Activated naive CD4-positive, alpha-beta T cell treated with anti-CD3 and anti-CD28 coated beads for 36 hours (primary cell): ENCODE data around the gene ADIG. TPM values are rescaled to one million over a fixed set of nuclear protein-coding genes. Genes with fewer than 3 reads are reported as not detected.

Experiments
- CTCF ChIA-PET: fragments of 350-600 bp; sonication (Branson Sonifier 250); formaldehyde crosslinking; loops from one replicate; lab custom pipeline; 2021; ENCODE audit warnings: antibody characterized with exemption; lab: Charles Lee
- DNase-seq: peaks from one replicate; pipeline ENCODE4 v3.0.0-alpha.2; 2020
- H3K27ac Mint-ChIP-seq: one replicate; pipeline ENCODE4 v1.8.0; 2021; ENCODE audit warnings: mild to moderate bottlenecking, mixed read lengths
- H3K27me3 Mint-ChIP-seq: one replicate; pipeline ENCODE4 v1.8.0; 2021; ENCODE audit warnings: low read depth, mixed read lengths
- H3K36me3 Mint-ChIP-seq: one replicate; pipeline ENCODE4 v1.8.0; 2021; ENCODE audit warnings: low read depth, mixed read lengths
- H3K4me1 Mint-ChIP-seq: one replicate; pipeline ENCODE4 v1.8.0; 2021; ENCODE audit warnings: low read depth, mixed read lengths
- H3K4me3 Mint-ChIP-seq: one replicate; pipeline ENCODE4 v1.8.0; 2021; ENCODE audit warnings: mild to moderate bottlenecking, moderate library complexity, mixed read lengths
- H3K9me3 Mint-ChIP-seq: one replicate; pipeline ENCODE4 v1.8.0; 2021; ENCODE audit warnings: mixed read lengths
- intact Hi-C: fragments of 100-400 bp; cut with micrococcal nuclease; formaldehyde crosslinking; loops from one replicate; pipeline ENCODE4 v1.15.1; 2023
- total RNA-seq, 2 experiments: library from RNA; stranded (reverse); gene quantifications; one replicate each; pipeline ENCODE4 v1.2.3, GENCODE V29; 2021

Gene ADIG
- total RNA-seq, 2 experiments from 2014 or later, result not detected

DNA sequence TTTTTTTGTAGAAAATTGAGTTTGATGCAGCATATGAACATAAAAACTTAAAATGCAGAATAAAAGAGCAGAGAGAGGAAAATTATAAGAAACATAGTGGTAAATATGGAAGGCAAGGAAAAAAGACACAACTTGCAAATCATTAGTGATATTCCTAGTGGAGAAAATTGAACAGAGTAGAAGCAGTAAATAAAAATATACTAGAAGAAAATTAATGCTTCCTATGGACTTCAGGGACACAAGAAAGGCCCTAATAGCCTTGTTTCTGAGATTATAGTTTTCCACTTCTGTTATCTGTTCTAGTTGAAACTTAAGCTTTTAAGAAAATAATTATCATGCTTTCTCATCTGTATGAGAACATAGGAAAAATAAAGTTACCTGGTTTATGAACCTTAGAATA is 25.6 kb upstream of the ADIG start:
- H3K36me3 Mint-ChIP-seq, result peaks cover 23% of the 10 kb centered on the region

DNA sequence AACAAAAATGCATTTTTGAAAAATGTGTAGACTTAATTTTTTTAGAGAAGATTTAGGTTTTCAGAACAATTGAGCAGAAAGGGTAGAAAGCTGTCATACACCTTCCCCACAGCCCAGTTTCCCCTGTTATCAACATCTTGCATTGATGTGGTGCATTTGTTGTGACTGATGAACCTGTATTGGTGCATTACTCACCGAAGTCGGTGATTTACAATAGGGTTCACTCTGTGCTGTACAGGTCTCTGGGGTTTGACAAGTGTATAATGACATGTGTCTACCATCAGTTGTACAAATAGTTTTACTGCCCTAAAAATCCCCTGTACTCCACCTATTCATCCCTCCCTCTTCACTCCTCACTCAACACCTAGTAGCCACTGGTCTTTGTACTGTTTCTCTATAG is 23.8 kb upstream of the ADIG start:
- intact Hi-C loops, result no loop called here
- CTCF ChIA-PET, result no interaction called here
- DNase-seq, result no peak
- Mint-ChIP-seq H3K27me3 (no peaks in the 10 kb centered on the region), H3K9me3 (no peaks in the 10 kb centered on the region), H3K4me1 (no peaks in the 10 kb centered on the region), H3K4me3 (no peak overlapping the region), H3K27ac (peak overlapping the region; percentile 34), H3K36me3 (peaks cover 22% of the 10 kb centered on the region)

More for the DNA sequence above, 25.6 kb upstream of the ADIG start:
- no peak for DNase-seq
- no peak overlapping the region for H3K27ac Mint-ChIP-seq
- no peak overlapping the region for H3K4me3 Mint-ChIP-seq
- H3K27me3 Mint-ChIP-seq, result no peaks in the 10 kb centered on the region
- no peaks in the 10 kb centered on the region for H3K9me3 Mint-ChIP-seq
- CTCF ChIA-PET, result no interaction called here
- H3K4me1 Mint-ChIP-seq, result no peaks in the 10 kb centered on the region
- intact Hi-C loops, result no loop called here

DNA sequence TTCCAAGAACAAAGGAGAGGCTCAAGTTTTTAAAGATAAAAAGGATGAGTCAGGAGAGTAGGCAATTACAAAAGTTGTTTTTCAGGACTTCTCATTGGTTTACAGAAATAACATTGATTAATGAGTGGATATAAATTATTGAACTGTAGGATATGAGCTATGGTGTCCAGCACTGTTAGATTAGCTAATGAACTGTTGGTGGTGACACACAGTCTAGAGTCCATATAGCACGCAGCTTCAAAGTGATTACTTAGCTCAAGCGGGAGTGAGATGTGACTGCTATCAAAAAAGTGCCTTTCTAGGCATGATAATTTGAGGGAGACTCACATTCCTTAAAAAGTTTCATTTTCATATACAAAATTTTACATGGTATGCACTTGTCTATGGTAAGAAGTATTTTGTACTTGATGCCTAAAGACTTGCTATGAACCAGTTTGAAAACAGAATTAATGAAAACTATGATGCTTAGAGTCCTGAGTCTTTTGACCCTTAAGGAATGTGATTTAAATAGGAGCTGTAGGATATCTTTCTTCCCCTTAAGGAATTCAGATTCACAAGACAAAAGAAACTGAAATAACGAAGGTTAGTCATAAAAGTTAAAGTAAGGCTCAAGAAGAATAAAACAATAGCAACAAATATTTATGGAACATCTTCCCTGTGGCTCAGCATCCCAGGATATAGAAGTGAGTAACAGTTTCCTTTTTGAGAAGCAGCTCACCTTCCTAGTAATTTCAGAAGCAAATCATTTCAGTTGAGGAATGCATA is 22.2 kb upstream of the ADIG start:
- Mint-ChIP-seq H3K36me3 (peaks cover 18% of the 10 kb centered on the region), H3K4me1 (no peaks in the 10 kb centered on the region), H3K4me3 (no peak overlapping the region), H3K27ac (no peak overlapping the region), H3K27me3 (no peaks in the 10 kb centered on the region), H3K9me3 (no peaks in the 10 kb centered on the region)
- intact Hi-C loops, result no loop called here
- no peak for DNase-seq
- CTCF ChIA-PET, result interaction anchor here (0.6 to 0.7 kb wide), 2 partner anchors 111 to 160 kb away, joined by 3 to 4 read pairs; no protein-coding TSS in a partner anchor

DNA sequence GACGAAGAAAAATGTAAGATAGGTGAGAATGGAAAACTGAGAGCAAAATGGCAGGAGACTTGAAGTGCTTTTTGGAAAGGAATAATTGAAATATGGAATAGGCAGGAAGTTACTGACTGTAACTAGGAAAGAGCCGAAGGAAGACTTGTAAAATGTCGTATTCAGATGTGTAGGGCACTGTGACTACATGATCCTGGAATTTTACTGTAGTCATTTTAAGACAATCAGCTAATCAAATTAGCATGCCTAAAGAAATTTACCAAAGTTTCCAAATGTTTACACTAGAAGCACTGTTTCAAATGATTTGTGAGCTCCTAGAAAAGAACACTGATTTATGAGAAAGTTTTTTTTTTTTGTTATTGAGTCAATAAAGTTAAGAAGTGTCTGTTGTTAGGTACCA is 21.2 kb upstream of the ADIG start:
- peaks cover 12% of the 10 kb centered on the region for H3K36me3 Mint-ChIP-seq

DNA sequence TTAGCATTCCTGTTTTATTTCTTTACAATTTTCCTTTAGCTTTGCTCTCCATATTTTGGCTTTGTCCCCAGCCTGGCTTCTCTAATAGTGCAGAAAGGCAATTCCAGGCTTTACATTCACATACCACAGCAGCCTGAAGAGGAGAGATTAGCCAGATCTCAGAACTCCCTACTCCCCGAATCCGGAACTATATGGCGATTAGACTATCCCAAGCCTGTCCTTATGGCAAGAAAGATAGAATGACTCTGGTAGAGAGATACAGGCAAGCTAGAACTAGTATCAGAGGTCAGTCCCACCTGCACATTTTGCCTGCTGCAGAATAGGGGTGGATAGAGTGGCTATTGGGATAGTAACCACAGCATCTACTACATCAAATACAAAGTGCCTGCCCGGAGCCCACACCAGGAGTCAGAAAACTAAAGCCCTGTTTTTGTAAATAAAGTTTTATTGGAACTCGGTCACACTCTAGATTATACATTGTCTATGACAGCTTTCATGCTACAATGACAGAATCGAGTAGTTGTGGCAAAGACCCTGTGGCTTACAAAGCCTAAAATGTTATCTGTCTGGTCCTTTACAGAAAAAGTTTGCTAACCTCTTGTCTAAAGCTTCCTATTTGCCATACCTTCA is 17.1 kb upstream of the ADIG start:
- Mint-ChIP-seq H3K9me3 (no peaks in the 10 kb centered on the region), H3K27ac (no peak overlapping the region), H3K4me1 (no peaks in the 10 kb centered on the region), H3K36me3 (peaks cover 11% of the 10 kb centered on the region), H3K27me3 (no peaks in the 10 kb centered on the region), H3K4me3 (no peak overlapping the region)
- CTCF ChIA-PET, result interaction anchor here (0.6 to 0.7 kb wide), 2 partner anchors 18 to 25 kb away, joined by 3 read pairs; no protein-coding TSS in a partner anchor
- DNase-seq, result no peak
- intact Hi-C loops, result no loop called here

More for the DNA sequence above, 21.2 kb upstream of the ADIG start:
- Mint-ChIP-seq H3K4me3 (no peak overlapping the region), H3K4me1 (no peaks in the 10 kb centered on the region), H3K9me3 (no peaks in the 10 kb centered on the region), H3K27ac (no peak overlapping the region), H3K27me3 (no peaks in the 10 kb centered on the region)
- intact Hi-C loops, result no loop called here
- DNase-seq, result no peak
- CTCF ChIA-PET, result no interaction called here

DNA sequence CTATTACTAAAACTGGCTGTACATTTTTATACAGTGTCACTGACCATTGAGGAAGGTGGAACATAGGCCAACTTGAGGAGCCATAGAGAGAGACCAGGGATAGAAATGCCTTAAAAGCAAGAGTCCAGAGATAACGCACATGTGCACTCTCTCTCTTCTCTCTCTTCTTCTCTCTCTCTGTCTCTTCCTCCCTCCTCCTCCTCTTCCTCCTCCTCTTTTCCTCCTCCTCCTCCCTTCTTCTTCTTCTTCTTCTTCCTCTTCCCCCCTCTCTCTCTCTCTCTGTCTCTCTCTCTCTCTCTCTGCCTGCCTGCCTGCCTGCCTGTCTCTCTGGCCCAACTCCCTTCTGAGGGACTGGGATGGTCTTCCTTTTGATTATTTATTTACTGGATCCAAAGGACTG is 16.3 kb upstream of the ADIG start:
- no peaks in the 10 kb centered on the region for H3K9me3 Mint-ChIP-seq
- CTCF ChIA-PET, result no interaction called here
- intact Hi-C loops, result no loop called here
- DNase-seq, result no peak
- H3K27me3 Mint-ChIP-seq, result no peaks in the 10 kb centered on the region
- no peak overlapping the region for H3K4me3 Mint-ChIP-seq
- H3K36me3 Mint-ChIP-seq, result peaks cover 9% of the 10 kb centered on the region
- H3K27ac Mint-ChIP-seq, result no peak overlapping the region
- H3K4me1 Mint-ChIP-seq, result no peaks in the 10 kb centered on the region

DNA sequence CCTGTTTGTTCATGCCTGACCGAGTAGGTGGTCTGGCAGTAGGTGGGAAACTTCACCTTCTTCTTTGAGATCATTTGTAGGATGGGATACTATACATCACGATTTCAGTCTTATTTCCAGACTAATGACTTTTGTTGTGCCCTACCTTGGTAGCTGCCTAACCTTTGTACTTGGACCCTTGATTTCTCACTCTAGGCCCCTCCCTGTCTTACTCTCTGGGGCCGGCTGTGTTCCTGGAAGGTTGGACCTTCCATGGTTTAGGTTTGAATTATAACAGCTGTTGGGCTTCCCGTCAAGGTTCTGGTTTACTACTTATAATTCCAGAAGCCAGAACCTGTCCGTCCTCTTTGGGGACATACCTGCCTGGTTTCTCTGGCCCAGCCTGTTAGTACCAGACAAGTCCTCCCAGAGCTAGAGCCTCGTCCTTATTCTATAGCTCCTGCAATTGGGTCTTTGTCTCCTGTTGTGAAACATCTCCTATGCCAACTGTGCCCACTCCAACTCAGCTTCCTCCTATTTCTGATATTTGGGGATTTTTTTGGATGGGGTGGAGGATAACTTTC is 14.9 kb upstream of the ADIG start:
- no peaks in the 10 kb centered on the region for H3K27me3 Mint-ChIP-seq
- CTCF ChIA-PET, result no interaction called here
- intact Hi-C loops, result no loop called here
- peaks cover 9% of the 10 kb centered on the region for H3K36me3 Mint-ChIP-seq
- H3K4me3 Mint-ChIP-seq, result no peak overlapping the region
- DNase-seq, result no peak
- H3K27ac Mint-ChIP-seq, result no peak overlapping the region
- H3K4me1 Mint-ChIP-seq, result no peaks in the 10 kb centered on the region
- no peaks in the 10 kb centered on the region for H3K9me3 Mint-ChIP-seq

DNA sequence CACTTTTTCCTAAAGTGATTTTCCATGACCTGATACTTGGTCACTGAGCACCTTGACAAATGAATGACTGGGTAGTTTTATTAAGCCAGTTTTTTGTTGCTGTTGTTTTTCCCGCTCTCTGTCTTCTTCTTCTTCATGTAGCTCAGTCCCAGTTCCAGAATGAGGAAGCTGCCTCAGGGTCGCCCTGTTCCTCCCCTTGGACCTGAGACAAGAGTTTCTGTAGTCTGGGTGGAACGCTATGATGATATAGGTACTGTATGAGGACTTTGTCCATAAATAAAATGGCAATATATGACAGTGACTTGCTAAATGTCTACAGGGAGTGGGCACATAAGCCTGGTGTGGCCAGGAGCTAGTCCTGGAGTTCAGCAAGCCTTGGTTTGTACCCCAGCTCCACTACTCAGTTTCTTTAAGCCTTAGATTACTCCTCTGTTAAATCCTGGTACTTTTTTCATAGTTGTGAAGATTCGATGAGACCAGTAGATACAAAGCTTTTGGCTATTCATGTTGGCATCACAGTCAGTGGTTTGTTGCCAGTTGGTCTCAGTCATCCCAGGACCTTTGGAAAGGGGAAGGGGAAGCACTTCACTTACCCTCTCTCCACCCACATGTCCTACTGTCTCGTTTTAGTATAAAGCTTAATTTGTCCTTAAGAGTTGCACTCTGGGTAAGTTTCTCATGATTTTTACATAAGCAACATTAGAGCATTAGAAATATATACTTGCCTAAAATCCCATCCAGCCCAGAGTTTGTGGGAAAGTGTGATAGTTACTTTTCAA is 11.1 kb upstream of the ADIG start:
- intact Hi-C loops, result no loop called here
- Mint-ChIP-seq H3K9me3 (no peaks in the 10 kb centered on the region), H3K27me3 (no peaks in the 10 kb centered on the region), H3K36me3 (peaks cover 8% of the 10 kb centered on the region), H3K27ac (no peak overlapping the region), H3K4me3 (no peak overlapping the region), H3K4me1 (no peaks in the 10 kb centered on the region)
- CTCF ChIA-PET, result no interaction called here
- DNase-seq, result no peak

DNA sequence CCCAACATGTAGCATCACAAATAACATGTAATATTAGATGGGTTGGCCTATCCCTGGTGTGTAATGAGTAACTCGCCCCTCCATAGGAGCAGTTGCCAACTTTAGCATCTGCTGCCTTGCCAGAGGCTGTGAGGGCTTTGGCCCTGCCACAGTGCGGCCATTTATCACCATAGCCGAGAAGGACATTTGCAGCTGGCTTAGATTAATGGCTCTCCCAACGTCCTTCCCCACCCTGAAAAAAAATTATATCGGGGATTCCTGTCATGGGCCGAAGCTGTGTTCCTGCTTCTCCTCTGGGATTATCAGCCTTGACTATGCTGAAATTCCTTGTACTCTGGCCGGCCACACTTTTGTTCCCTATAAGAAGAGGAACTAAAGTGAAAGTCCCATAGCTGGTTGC is 7.6 kb upstream of the ADIG start:
- no peak overlapping the region for H3K27ac Mint-ChIP-seq
- H3K27me3 Mint-ChIP-seq, result no peaks in the 10 kb centered on the region
- intact Hi-C loops, result no loop called here
- H3K4me3 Mint-ChIP-seq, result no peak overlapping the region
- peaks cover 5% of the 10 kb centered on the region for H3K36me3 Mint-ChIP-seq
- H3K9me3 Mint-ChIP-seq, result no peaks in the 10 kb centered on the region
- no peak for DNase-seq
- CTCF ChIA-PET, result no interaction called here
- no peaks in the 10 kb centered on the region for H3K4me1 Mint-ChIP-seq

DNA sequence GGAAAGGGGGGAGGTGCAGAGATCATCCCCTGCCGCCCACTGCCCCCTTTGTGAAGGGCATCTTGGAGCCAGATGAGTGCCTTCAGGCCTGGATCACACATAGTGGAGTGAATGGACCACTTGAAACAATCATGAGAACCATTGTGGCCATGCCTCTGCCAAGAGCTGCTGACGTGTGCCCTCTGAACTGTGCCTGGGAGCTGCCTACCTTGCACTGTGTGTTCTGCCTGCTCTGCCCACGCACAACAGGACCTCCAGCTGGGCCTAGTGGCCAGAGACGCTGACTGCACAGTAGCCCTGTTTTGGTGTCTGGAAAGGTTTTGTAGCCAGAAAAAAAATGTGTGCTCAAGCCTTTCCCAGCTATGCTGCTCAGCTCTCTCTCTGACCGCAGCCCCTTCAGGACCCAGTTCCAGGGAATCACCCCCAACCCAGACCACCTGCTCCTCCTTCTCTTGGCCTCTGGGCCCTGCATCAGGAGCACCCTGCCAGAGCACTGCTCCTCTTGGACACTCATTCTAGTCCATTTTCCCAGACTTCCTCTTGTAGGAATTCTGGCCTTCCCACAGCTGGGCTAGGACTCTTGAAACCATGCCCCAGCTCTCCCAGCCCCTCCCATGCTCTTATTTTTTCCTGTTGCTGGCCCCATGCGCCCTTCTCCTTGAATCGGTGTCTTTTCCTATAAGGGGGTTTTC is 1.6 kb upstream of the ADIG start:
- no peaks in the 10 kb centered on the region for H3K27me3 Mint-ChIP-seq
- intact Hi-C loops, result no loop called here
- CTCF ChIA-PET, result no interaction called here
- no peak for DNase-seq
- no peak overlapping the region for H3K27ac Mint-ChIP-seq
- no peaks in the 10 kb centered on the region for H3K9me3 Mint-ChIP-seq
- H3K4me1 Mint-ChIP-seq, result no peaks in the 10 kb centered on the region
- H3K4me3 Mint-ChIP-seq, result no peak overlapping the region
- peaks cover 2% of the 10 kb centered on the region for H3K36me3 Mint-ChIP-seq

DNA sequence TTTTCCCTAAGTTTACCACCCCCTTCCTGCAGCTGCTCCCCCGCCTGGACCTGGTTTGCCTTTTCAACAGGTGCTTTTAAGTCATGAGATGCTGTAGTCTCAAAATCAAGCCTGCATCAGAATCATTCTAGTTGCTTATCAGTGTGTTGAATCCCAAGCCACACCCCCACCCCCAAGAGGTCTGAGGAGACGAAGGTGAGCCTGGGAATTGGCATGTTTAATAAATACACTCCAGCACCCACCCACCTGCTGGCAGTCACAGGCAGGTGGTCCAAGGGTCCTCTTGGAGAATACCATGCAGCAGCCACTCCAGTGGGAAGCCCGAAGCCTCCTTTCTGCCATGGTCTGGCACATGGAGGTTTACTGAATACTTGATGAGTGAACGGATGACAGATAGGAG is 1.1 kb upstream of the ADIG start:
- CTCF ChIA-PET, result no interaction called here
- Mint-ChIP-seq H3K27ac (no peak overlapping the region), H3K9me3 (no peaks in the 10 kb centered on the region), H3K4me1 (no peaks in the 10 kb centered on the region), H3K36me3 (no peaks in the 10 kb centered on the region), H3K4me3 (no peak overlapping the region), H3K27me3 (no peaks in the 10 kb centered on the region)
- no peak for DNase-seq
- intact Hi-C loops, result no loop called here

DNA sequence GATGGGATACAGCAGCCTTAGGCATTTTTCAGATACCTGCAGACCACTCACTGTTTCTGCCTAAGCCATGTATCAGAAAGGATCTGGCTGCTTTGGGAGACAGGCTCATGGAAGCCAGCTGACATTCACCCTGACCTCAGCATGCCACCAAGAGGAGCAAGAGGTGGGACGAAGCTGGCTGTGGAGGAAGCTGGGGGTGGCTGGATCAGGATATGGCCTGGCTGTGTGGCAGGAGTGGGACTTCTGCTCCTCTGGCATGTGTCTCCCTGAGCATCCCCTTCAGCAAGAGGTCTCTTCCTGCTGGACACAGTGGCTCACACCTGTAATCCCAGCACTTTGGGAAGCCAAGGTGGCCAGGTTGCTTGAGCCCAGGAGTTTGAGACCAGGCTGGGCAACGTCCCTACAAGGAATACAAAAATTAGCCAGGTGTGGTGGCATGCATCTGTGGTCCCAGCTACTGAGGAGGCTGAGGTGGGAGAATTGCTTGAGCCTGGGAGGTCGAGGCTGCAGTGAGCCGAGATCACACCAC is 897 bp downstream of the ADIG start:
- CTCF ChIA-PET, result interaction anchor here (1.1 kb wide), 1 partner anchor 18 kb away, joined by 3 read pairs; no protein-coding TSS in a partner anchor
- Mint-ChIP-seq H3K4me3 (no peak overlapping the region), H3K36me3 (no peaks in the 10 kb centered on the region), H3K4me1 (no peaks in the 10 kb centered on the region), H3K27me3 (no peaks in the 10 kb centered on the region), H3K9me3 (no peaks in the 10 kb centered on the region), H3K27ac (no peak overlapping the region)
- intact Hi-C loops, result no loop called here
- DNase-seq, result no peak
